Measurements from ENCODE around the gene MCAT.

The MCAT gene

DNA sequence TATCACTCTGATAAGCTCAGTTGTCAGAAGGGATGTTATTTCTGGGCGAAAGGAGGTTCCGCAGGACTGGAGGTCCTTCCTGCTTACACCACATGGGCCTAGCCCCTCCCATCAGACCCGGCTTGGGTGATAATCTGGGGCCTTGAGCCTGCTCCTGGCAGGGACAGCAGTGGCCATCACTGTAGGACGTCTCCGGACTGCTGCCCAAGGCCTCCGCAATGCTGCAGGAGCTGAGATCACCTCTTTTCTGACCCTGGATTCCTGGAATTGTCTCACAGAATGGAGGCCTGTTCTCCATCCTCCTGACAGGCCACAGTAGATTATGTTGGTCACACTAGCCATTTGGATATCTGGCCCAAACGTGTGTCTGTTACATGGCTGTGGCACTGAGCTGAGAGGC lies 41.9 kb downstream of the MCAT start:
- TF ChIP-seq, protein P1, sequence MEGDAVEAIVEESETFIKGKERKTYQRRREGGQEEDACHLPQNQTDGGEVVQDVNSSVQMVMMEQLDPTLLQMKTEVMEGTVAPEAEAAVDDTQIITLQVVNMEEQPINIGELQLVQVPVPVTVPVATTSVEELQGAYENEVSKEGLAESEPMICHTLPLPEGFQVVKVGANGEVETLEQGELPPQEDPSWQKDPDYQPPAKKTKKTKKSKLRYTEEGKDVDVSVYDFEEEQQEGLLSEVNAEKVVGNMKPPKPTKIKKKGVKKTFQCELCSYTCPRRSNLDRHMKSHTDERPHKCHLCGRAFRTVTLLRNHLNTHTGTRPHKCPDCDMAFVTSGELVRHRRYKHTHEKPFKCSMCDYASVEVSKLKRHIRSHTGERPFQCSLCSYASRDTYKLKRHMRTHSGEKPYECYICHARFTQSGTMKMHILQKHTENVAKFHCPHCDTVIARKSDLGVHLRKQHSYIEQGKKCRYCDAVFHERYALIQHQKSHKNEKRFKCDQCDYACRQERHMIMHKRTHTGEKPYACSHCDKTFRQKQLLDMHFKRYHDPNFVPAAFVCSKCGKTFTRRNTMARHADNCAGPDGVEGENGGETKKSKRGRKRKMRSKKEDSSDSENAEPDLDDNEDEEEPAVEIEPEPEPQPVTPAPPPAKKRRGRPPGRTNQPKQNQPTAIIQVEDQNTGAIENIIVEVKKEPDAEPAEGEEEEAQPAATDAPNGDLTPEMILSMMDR (IDR thresholded peaks at IDR 0.05; ENCODE audit: insufficient read depth, low read length, missing control alignments): no peak
- DNase-seq (ENCODE audit: low read depth, low spot score): no peak

DNA sequence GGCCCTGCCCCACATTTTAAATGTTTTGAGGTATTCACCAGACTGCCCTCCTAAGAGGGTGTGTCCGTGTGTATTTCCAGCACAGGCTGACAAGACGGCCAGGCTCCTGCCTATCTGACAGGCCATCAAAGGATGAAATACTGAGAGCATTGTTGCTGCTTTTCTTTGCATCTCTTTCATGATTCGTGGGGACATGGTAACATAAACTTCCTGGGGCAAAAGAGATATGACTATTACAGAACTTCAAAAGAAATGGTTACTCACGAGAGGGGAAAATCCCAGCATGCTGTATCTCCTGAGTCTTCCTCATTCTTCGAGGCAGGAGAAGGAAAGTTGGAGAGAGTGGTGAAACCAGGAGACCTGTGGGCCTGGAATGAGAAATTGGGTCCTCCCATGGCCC lies 43.0 kb downstream of the MCAT start:
- TF ChIP-seq, protein P1 (IDR thresholded peaks at IDR 0.05; ENCODE audit: insufficient read depth, low read length, missing control alignments): no peak
- CTCF ChIA-PET: interaction anchor here (1.5 kb wide), 1 partner anchor 11 kb away, joined by 3 read pairs; no protein-coding TSS in a partner anchor
- no peak overlapping the region for H3K4me3 ChIP-seq (ENCODE audit: low read depth, low read length)
- DNase-seq (ENCODE audit: low read depth, low spot score): no peak
- POLR2A ChIA-PET: no interaction called here

More for the DNA sequence above, 41.9 kb downstream of the MCAT start:
- H3K4me3 ChIP-seq (ENCODE audit: low read depth, low read length): no peak overlapping the region
- POLR2A ChIA-PET: no interaction called here
- CTCF ChIA-PET: interaction anchor here (0.9 to 2.3 kb wide), 3 partner anchors 9 to 11 kb away, joined by 3 to 7 read pairs (median 3); no protein-coding TSS in a partner anchor

DNA sequence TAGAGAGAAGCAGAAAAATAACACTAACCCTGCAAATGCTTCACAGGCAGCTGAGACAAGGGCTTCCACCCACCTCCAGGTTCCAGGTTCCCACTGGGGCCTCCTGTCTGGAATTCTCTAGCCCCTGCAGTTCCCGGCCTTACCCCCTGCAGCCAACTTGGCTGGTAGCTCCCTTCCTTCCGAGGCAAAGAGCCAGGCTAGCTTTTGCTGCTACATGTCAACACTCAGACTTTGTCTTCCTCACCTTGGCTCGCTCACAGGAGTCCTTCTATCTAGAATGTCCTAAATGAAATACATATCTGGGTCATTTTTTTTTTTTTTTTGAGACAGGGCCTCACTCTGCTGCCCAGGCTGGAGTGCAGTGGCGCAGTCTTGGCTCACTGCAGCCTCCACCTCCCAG lies 44.1 kb downstream of the MCAT start:
- H3K4me3 ChIP-seq (ENCODE audit: low read depth, low read length): no peak overlapping the region
- DNase-seq (ENCODE audit: low read depth, low spot score): no peak
- TF ChIP-seq, protein P1 (IDR thresholded peaks at IDR 0.05; ENCODE audit: insufficient read depth, low read length, missing control alignments): no peak
- ChIA-PET POLR2A (no interaction called here), CTCF (interaction anchor here (1.3 kb wide), 1 partner anchor 9 kb away, joined by 8 read pairs; no protein-coding TSS in a partner anchor)

DNA sequence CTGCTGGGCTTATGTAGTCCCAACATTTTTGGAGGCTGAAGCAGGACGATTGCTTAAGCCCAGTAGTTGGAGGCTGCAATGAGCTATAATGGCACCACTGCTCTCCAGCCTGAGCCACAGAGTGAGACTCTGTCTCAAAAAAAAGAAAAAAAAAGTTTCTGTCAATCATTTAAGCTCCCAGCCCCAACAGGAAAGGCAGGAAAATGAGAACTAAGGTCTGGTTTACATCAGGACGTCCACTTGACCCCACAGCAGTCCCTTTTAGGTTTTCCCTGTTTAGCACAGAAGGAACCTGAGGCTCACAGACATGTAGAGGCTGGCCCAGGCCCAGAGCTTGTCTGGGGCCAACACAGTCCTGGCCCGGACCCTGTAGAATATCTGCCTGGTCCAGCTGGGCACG lies 44.8 kb downstream of the MCAT start:
- no peak overlapping the region for H3K4me3 ChIP-seq (ENCODE audit: low read depth, low read length)
- ChIA-PET CTCF (interaction anchor here (1.3 kb wide), 1 partner anchor 8 kb away, joined by 8 read pairs; no protein-coding TSS in a partner anchor), POLR2A (no interaction called here)
- TF ChIP-seq, protein P1 (IDR thresholded peaks at IDR 0.05; ENCODE audit: insufficient read depth, low read length, missing control alignments): no peak
- DNase-seq (ENCODE audit: low read depth, low spot score): no peak

DNA sequence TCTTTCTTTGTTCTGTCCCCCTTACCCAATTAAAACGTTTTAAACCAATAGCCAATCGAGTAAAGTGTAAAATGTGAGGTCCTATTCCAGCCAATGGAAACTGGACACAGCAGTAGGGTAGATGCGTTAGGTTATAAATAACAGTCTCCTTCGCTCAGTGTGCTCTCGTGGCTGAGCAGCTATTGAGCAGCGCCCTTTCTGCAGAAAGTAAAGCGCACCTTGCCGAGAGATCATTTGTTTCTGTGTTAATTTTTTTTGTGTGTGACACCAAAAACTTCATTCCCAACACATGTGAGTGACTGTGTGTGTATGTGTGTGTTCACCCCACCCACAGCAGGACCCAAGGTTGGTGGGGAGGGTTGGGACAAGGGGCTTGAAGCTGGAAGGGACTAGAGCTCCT lies 46.8 kb downstream of the MCAT start:
- no peak for DNase-seq (ENCODE audit: low read depth, low spot score)
- POLR2A ChIA-PET: no interaction called here
- no peak overlapping the region for H3K4me3 ChIP-seq (ENCODE audit: low read depth, low read length)
- CTCF ChIA-PET: interaction anchor here (0.7 kb wide), 1 partner anchor 315 kb away, joined by 3 read pairs; no protein-coding TSS in a partner anchor
- TF ChIP-seq, protein P1 (IDR thresholded peaks at IDR 0.05; ENCODE audit: insufficient read depth, low read length, missing control alignments): no peak

DNA sequence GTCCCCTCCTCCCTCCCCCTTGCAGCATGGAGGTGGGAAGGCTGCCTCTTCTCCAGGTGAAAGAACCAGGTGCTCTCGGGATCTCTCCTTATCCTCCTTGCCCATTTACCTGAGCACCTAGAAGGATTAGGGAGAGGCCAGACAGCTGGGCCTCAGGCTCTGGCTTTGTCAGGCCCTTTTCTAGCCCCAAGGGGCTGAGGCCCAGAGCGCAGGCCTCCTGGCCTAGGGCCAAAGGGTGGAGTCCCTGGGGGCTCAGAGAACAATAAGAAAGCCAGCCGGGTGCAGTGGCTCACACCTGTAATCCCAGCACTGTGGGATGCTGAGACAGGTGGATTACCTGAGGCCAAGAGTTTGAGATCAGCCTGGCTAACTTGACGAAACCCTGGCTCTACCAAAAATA lies 48.6 kb downstream of the MCAT start:
- CTCF ChIA-PET: no interaction called here
- POLR2A ChIA-PET: no interaction called here
- TF ChIP-seq, protein P1 (IDR thresholded peaks at IDR 0.05; ENCODE audit: insufficient read depth, low read length, missing control alignments): no peak
- DNase-seq (ENCODE audit: low read depth, low spot score): no peak
- no peak overlapping the region for H3K4me3 ChIP-seq (ENCODE audit: low read depth, low read length)

All from AG04449 (cell line).